Fibroblast of the conjunctiva (primary cell): ENCODE results near the gene FAM151B.
"Not testable (repeated sequence)": the region's sequence is repeated elsewhere in the genome, so short reads cannot be mapped to it uniquely, and the experiment has no call there.

Source experiments
- DNase-seq: peaks from one replicate; pipeline ENCODE4 v3.0.0-alpha.2; 2010; ENCODE audit warnings: low read depth

FAM151B gene

DNA sequence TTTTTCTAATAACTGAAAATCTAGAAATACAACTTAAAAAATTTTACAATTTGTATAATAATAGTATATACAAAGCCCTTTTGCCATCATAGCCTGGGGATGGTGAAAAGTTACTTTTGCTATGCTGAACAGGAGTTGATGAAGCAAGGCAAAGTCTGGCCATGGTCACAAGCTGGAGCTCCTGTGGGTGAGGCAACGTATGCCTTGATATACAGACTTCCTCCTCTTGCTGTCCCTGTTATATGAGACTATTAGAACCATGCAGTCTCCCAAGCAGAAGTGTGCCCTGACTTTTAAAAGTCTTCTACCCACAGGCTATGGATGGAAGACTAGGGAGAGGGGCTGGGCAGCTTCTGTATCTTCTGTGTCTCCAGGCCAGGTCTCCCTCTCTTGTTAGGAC is 15.7 kb downstream of the FAM151B start:
- DNase-seq: no peak

DNA sequence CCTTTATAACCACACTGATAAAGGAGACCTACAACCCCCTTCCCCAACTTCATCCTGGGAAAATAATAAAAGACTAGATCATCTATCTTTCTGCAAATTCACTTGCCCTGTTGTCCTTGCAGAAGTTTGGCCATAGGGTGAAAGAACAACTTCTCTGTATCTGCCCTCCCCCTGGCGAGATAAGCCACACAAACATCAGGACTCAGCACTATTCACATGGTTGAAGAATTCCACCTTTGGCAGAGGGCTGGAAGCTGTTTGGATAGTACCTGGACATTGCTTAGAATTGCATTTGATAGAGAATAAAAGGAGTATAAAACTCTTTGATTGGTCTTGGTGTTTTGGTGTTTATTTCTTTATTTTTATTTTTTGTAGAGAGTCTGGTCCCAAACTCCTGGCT is 16.9 kb downstream of the FAM151B start:
- no peak for DNase-seq

DNA sequence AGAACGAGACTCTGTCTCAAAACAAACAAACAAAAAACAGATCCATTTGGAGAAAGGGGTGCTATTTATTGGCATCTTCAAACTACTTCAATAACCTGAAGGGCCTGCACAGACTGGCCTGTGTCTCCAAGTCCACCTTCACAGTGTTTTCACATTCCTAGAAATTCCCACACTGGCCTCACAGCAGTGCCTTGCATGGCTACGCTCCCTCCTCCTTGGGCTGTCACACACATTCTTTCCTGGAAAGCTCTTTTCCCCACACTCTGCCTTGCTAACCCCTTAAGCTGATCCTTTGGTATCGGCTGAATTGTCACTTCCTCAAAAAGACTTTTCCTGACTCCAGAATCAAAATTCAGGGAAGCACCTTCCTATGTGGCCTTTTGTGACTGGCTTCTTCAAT is 19.8 kb downstream of the FAM151B start:
- no peak for DNase-seq

DNA sequence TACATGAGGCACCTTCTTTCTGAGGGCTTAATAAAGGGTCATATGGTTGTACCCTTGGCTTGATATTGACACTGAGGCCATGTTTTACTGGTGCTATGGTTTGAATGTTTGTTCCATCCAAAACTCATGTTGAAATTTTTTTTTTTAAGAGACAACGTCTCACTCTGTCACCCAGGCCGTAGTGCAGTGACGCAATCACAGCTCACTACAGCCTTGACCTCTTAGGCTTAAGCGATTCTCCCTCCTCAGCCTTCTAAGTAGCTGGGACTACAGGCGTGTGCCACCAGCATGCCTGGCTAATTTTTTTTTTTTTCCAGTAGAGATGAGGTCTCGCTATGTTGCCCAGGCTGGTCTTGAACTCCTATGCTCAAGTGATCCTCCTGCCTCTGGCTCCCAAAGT is 20.9 kb downstream of the FAM151B start:
- DNase-seq: no peak

DNA sequence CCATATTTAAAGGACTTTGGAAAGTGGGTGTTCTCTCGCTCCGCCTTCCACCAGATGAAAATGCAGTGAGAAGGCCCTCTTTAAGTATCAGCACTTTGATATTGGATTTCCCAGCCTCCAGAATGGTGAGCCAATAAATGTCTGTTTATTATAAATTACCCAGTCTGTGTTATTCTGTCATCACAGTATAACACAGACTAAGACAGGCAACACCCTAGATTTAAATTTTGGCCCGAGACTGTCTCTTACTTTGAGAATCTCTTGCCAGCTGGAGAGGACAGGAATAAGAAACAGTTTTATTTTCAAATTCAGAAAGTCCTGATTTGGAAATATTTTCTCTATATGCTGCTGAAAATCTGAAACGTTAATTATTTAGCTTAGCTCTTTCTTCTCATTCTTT is 21.5 kb downstream of the FAM151B start:
- no peak for DNase-seq

DNA sequence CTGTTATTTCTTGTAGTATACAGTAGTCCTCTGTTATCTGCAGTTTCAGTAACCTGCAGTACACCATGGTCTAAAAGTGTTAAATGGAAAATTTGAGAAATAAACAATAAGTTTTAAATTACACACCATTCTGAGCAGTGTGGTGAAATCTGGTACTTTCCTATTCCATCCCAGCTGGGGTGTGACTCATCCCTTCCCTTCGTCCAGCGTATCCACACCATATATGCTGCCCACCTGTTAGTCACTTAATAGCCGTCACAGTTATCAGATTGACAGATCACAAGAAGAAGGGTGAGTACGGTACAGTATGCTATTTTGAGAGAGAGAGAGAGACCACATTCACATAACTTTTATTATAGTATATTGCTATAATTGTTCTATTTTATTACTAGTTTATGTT is 28.9 kb downstream of the FAM151B start:
- DNase-seq: peak; percentile 51

DNA sequence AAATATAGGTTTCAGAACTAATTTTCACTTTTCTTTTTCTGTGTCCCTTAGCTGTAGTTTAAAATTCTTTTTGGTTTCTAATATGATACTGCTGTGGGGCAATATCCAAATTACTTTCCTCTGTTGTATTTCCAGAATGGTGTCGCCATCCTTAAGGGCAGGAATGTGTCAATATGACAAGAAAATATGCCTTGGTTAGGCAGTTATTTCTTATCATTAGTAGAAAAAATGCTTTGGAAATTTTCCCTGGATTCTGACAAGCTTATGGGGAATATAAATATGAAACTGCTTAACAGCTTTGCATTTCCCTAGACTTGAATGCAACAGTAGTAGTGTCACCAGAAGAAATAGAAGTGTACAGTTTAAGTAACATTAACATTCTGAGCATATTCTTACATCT is 52.8 kb downstream of the FAM151B start:
- no peak for DNase-seq

DNA sequence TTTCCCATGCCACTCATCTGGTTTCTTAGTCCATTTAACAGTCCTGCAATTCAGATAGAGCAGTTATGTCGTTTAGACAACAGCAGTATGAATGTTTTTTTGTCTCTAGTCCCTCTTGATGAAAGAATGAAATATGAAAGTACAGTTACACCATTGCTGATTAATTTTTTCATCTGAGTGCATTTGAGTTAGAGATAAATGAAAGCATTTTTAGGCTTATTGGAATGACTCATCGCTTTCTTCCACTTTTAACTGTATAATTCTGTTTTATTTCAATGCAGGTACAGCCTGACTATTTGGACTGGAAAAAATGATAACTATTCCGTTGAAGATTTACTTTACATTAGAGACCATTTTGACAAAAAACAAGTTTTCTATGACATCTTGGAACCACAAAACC is 53.5 kb downstream of the FAM151B start:
- DNase-seq: no peak

DNA sequence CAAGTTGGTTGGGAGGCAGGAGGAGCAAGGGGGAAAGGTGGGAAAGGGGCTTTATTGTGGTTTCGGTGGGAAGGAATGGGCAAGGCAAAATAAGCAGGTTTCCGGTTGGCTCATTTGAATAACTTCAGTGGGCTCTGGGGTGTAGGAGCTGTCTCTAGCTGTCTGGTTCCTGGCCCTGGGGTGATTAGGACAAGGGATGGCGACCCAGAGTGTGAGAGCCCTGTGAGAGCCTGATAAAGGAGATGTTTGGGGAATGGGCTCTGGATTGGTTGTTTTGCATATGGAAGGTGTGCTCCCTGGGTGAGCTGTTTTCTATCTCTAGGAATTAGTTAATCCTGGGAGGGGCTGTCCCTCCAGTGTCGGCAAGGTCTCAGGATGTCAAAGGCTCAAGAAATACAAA is 66.7 kb downstream of the FAM151B start:
- DNase-seq: no peak

DNA sequence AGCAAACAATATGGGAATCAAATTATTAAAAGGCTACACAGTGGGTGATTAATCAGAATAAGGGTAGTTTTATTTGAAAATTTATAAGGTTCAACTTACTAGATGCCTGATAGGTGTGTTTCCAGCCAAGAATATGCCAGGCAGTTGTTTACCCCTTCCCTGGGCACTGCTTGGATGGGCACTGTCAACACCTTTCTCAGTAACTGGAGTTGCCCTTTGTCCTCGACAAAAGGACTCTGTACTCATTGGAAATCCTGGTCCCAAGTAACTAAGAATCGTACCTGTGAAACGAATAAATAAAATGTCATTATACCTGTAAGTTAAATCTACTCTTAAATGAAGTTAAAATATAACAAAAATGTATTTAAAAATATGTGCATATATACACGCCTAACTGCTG is 67.2 kb downstream of the FAM151B start:
- no peak for DNase-seq

DNA sequence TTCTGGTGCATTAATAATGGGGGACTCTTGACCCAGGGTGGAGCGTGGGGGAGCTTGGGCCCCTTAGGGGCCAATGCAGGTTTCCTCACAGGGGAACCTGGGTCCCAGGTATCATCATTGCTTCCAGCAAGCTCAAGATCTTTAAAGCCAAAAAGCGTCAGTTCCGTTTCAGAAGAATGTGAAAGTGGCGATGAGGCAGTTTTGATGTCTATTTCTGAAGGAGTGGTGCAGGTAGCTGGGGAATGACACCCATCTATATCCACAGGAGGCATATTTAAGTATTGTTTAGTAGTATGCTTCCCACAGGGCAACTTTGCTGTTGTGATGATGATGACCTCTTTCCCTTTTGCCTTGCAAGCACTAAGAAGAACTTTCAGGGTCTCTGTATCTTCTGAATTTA is 71.3 kb downstream of the FAM151B start:
- no peak for DNase-seq

DNA sequence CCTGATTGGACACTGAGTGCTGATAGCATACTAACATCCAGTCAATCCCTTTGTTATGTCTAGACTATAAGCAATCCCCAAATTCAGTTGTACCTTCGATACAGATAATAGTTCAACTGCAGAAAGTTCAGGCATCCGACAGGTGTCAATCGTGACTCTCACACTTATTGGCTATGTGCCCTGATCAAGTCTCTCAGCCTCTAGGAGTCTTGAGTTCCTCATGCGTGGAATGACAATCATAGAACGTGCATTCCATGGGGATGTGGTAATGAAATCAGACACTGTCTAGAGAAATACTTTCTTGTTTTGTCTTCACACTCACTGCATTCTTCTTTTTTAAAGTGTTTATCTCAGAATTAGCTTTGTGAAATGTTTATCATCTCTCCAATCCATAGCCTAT is 77.4 kb downstream of the FAM151B start:
- no peak for DNase-seq

DNA sequence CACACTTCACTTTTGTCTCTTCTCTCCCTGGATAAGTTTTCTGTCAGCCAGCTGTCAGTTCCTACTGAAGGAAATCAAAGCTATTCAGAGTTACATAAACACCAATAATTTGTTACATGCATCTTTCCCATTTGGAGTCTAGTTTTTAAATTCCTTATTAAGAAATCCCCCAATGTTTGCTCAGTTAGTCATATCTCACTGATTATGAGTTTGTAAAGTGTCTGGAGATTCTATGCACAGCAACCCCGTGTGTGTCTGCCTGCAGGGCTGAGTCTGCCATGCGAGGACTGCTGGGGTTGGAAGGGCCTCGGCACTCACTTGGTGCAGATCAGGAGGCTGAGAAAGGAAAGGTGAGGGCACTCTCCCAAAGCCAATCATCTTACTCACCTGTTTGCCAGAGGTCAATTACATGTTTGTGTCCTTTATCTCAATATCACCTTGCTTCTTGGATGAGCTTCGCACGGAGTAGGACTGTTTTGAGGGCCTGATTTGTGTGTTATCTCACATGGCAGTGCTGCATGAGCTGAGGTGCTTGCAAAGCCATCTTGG is 78.9 kb downstream of the FAM151B start:
- no peak for DNase-seq

DNA sequence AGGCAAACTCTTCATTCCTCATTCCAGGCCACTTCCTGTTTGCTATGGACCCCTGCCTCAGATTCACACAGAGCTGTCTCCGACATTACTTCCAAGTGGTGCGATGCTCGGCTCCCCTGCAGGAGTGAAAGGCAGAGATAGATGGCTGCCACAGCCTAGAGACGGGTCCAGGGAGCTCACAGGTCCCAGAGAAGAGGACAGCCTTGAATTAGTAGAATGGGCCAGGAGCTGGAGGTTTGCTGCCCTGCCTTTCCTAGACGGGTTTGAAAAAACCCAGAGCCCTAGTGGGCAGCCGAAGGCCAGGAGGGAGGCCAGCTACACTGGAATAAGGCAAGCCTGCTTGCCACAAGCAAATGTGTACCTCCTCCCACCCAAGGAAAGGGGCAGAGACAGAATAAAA is 80.4 kb downstream of the FAM151B start:
- DNase-seq: no peak

DNA sequence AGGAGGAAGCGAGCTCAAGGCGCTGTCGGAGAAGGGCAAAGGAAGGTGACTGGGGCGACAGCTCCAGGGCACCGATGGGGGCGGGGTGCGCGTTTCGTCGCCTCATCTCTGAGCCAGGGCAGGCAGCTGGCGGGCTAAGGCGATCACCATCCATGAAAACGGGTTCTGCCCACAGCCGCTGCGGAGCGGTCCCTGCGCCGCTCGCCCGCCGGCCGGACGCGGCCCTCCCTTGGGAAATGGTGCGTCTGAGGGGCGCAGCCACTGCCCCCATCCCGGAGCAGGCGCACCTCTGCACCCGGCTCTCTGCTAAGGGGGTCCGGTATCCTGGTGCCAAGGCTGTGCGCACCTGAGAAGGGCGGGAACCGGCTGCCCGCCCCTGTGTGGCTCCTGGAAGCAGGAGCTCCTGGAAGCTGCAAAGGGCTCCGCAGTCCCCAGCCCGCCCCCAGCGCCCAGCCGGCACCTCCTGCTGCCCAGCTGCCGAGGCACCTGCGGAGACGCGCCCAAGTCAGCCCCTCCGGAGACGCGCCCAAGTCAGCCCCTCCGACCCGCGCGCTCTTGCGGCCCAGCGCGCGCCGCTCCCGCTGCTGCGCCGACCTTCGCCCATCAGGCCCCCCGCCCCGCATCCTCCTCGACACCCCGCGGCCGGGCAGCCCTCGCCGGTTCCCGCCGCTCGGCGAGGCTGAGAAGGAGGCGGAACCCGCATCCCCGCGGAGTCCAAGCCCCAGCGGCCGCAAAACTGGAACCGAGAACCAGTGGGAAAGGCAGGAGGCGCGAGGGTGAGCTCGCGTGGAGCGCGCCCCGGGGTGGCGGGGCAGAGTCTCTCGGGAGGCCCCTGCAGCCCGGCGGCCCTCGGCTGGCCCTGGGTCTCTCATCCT is 81.4 kb downstream of the FAM151B start:
- DNase-seq: no peak

DNA sequence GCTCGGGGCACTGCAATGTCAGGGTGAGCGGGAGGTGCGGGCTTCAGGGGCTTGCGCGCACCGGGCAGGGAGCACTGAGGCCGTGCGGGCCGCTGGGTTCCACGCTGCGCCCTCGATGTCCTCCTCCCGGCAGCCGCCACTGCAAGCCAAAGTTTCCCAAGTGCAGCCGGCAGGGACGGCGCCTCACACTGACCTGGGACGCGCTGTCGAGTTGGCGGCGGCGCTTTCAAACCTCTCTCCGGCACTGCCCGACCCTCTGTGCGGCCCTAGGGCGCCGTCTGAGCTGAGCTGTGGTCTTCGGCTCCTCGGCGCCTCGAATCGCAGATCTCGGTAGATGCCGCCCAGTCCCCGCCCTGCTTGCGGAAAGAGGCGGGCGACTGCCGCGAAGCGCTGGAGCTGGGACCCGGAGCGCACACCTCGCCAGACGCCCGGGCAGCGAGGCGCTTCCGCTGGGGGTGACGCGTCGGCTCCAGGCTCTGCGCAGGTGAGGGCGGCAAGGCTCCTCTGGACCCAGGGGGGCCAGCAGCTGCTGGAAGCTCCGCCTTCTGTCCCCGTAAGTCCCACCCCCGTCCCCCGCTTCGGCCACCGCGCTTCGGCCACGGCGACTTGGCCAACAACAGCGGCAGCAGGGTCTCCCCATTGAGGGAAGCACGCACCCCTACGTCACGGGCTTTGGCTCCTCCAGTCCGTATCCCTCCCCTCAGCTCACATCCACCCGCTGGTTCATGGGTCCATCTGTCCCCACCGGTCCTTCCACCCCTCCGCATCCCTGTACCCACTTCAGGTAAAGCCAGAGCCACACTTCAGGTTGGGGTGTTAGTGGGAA is 82.3 kb downstream of the FAM151B start, which contains the start of gene ANKRD34B:
Gene ANKRD34B, minus strand, starts transcription at position 320 of the 826 bp plus-strand sequence. CDS start 10,261 bp downstream, outside the sequence.
- DNase-seq: no peak

DNA sequence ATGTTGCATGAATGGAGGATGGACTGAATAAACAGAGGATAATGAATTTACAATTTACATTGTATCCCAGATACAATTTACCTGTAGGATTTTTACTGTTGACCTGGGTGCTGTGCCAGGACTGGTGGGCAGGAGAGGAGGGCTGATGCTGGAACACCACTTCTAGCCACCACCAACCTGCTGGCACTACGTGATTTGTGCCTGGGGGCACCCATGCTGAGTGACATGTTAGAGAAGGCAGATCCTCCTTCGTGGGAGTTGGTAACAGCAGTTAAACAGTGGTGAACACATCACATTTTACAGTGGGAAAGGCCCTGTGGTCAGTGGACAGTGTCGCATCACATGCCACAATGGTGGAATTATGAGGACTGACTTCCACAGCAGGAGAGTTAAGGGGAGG is 85.2 kb downstream of the FAM151B start:
- DNase-seq: no peak

DNA sequence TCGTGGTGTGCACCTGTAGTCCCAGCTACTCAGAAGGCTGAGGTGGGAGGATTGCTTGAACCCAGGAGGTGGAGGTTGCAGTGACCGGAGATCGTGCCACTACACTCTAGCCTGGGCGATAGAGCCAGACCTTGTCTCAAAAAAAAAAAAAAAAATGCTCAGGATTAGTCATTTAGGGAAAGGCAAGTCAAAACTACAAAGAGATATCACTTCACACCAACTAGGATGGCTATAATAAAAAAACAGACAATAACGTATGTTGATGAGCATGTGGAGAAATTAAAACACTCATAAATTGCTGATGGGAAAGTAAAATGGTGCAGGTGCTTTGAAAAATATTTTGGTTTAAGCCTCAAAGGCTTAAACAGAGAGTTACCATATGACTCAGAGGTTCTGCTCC is 88.5 kb downstream of the FAM151B start:
- DNase-seq: no peak

DNA sequence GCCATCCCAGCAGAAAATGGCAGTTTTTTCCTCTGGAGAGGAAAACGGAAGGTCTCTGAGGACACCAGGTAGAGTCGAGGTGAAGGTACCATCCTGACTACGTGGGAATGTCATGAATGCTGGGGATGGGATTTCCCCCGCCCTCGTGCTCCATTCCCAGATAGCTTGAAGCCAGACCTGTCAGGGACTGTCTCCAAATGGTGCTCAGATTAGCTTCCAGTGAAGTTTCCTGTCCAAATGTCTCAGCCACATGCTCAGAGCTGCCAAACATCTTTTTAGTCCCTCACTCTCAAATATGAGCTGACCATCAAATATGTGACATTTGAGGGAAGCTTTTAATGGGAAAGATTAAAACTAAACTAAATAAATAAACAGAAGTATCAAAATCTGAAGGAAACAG is 89.8 kb downstream of the FAM151B start:
- DNase-seq: no peak

DNA sequence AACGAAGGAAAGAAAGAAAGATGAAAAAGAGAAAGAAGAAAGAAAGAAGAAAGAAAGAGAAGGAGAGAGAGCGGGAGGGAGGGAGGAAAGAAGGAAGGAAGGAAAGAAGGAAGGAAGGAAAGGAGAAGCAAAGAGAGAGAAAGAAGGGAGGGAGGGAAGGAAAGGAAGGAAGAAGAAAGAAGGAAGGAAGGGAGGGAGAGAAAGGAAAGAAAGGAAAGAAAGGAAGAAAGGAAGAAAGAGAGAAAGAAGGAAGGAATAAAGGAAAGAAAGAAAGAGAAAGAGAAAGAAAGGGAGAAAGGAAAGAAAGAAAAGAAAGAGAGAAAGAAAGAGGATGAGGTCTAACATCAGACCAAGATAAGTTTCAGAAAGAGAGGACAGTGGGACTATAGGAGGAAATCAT is 91.2 kb downstream of the FAM151B start:
- DNase-seq: no peak

DNA sequence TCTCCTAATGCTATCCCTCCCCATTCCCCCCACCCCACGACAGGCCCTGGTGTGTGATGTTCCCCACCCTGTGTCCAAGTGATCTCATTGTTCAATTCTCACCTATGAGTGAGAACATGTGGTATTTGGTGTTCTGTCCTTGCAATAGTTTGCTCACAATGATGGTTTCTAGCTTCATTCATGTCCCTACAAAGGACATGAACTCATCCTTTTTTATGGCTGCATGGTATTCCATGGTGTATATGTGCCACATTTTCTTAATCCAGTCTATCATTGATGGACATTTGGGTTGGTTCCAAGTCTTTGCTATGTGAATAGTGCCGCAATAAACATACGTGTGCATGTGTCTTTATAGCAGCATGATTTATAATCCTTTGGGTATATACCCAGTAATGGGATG is 92.4 kb downstream of the FAM151B start:
- not testable (repeated sequence) for DNase-seq

DNA sequence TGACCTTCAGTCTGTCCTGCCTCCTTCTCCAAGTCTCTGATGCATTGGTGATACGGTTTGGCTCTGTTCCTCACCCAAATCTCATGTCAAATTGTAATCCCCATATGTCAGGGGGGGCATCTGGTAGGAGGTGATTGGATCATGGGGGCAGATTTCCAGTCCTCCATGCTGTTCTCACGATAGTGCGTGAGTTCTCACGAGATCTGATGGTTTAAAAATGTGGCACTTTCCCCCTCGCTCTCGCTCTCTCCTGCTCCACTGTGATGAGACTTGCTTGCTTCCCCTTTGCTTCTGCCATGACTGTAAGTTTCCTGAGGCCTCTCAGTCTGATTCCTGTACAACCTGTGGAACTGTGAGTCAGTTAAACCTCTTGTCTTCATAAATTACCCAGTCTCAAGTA is 96.9 kb downstream of the FAM151B start:
- no peak for DNase-seq
